Measurements from ENCODE around the gene PCSK9. TPM values are rescaled to one million over a fixed set of nuclear protein-coding genes. Genes with fewer than 3 reads are reported as not detected.

The PCSK9 gene
- total RNA-seq, 1 experiment from 2014 or later, result not detected

GRCh38 chr1:55043011-55043410, 3.7 kb downstream of the PCSK9 start:
- no peak for DNase-seq (ENCODE audit: extremely low read depth, low read depth)

GRCh38 chr1:55043726-55044125, 4.4 kb downstream of the PCSK9 start:
- DNase-seq (ENCODE audit: extremely low read depth, low read depth), result no peak

GRCh38 chr1:55044617-55045397, 5.5 kb downstream of the PCSK9 start:
- no peak for DNase-seq (ENCODE audit: extremely low read depth, low read depth)

- no peak for DNase-seq (ENCODE audit: extremely low read depth, low read depth)
These were observed 6.1 kb downstream of the PCSK9 start for GRCh38 chr1:55045430-55045829.

GRCh38 chr1:55046871-55047270, 7.5 kb downstream of the PCSK9 start:
- DNase-seq (ENCODE audit: extremely low read depth, low read depth), result no peak

- DNase-seq (ENCODE audit: extremely low read depth, low read depth), result no peak
These were observed 8.3 kb downstream of the PCSK9 start for GRCh38 chr1:55047611-55048010.

- no peak for DNase-seq (ENCODE audit: extremely low read depth, low read depth)
These were observed 9.3 kb downstream of the PCSK9 start for GRCh38 chr1:55048453-55049270.

GRCh38 chr1:55049271-55049913, 10.0 kb downstream of the PCSK9 start:
- DNase-seq (ENCODE audit: extremely low read depth, low read depth), result no peak

GRCh38 chr1:55049914-55050278, 10.5 kb downstream of the PCSK9 start:
- DNase-seq (ENCODE audit: extremely low read depth, low read depth), result no peak

GRCh38 chr1:55050283-55050682, 10.9 kb downstream of the PCSK9 start:
- DNase-seq (ENCODE audit: extremely low read depth, low read depth), result no peak

- no peak for DNase-seq (ENCODE audit: extremely low read depth, low read depth)
These were observed 11.8 kb downstream of the PCSK9 start for GRCh38 chr1:55051169-55051568.

- no peak for DNase-seq (ENCODE audit: extremely low read depth, low read depth)
These were observed 12.3 kb downstream of the PCSK9 start for GRCh38 chr1:55051621-55052020.

- no peak for DNase-seq (ENCODE audit: extremely low read depth, low read depth)
These were observed 13.1 kb downstream of the PCSK9 start for GRCh38 chr1:55052221-55053142.

GRCh38 chr1:55053265-55053954, 14.1 kb downstream of the PCSK9 start:
- no peak for DNase-seq (ENCODE audit: extremely low read depth, low read depth)

GRCh38 chr1:55054396-55054795, 15.0 kb downstream of the PCSK9 start:
- DNase-seq (ENCODE audit: extremely low read depth, low read depth), result no peak

- no peak for DNase-seq (ENCODE audit: extremely low read depth, low read depth)
These were observed 15.9 kb downstream of the PCSK9 start for GRCh38 chr1:55055084-55055882.

- DNase-seq (ENCODE audit: extremely low read depth, low read depth), result no peak
These were observed 16.7 kb downstream of the PCSK9 start for GRCh38 chr1:55055951-55056631.

- DNase-seq (ENCODE audit: extremely low read depth, low read depth), result no peak
These were observed 17.3 kb downstream of the PCSK9 start for GRCh38 chr1:55056632-55056992.

Data from NCI-H460 (cell line).